Stimulated activated CD4-positive, alpha-beta T cell treated with anti-CD3 and anti-CD28 coated beads, Interleukin-2, amount 100 ng/mL, for 24 hours (primary cell): ENCODE measurements around the gene C4orf46.

ENCODE experiments used
- DNase-seq, 2 donors: peaks; one replicate each; pipeline ENCODE4 v3.0.0-alpha.2; 2020

Gene C4orf46

DNA sequence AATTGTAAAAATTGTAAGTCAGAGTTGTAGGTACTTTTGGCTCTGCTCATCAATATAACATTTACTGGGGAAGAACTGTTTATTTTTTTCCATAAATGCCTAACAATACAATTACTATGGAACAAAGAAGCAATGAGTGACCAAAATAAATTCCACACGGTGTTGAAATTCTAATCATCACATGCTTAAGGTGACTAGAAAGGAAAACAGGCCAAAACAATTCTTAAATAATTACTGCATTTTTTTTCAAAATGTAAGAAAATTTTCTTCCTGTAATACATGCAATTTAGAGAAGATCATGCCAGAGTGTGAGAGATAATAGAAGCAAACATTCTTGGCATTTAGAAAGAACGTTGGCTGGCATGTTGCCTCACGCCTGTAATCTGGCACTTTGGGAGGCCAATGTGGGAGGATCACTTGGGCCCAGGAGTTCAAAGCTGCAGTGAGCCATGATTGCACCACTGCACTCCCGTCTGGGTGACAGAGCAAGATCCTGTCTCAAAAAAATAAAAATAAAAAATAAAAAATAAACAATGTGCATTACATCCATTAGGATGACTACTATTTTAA, 22.5 kb downstream of the C4orf46 start:
- no peak for DNase-seq

DNA sequence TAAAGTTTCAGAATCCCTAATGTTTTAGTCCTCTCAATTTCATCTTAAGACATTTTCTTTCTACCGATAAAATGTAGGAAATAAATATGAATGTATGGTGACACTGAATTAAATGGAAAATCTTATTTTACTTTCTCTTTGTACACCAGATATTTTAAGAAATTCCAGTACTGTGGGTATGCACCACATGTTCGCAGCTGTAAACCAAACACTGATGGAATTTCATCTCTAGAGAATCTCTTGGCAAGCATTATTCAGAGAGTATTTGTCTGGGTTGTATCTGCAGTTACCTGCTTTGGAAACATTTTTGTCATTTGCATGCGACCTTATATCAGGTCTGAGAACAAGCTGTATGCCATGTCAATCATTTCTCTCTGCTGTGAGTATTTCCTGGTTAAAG, 26.9 kb downstream of the C4orf46 start:
- no peak for DNase-seq

DNA sequence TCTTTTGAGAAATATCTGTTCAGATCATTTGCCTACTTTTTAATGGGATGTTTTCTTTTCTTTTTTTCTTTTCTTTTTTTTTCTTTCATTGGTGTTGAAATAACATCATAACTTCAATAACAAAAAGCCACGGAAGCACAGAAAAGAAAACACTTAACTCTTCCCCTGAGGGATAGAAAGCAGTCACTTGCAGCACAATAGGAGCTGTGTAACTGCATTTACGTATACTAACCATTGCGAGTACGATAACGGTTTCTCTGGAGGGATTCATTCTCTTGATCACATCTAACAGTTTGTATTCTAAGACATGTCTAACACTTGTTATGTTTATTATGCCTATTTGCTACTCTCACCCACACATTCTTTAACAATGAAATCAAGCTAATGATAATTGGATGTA, 27.3 kb downstream of the C4orf46 start:
- DNase-seq: no peak

DNA sequence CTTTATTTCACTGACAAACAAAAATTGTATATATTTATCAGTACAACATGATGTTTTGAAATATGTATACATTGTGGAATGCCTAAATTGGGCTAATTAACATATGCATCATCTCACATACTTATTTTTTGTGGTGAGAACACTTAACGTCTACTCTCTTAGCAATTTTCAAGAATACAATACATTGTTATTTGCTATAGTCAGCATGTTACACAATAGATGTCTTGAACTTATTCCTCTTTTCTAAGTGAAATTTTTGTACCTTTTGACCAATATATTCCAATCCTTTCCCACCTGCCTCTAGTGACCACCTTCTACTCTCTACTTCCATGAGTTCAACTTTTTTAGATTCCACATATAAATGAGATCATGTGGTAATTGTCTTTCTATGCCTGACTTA, 35.1 kb downstream of the C4orf46 start:
- DNase-seq: no peak

DNA sequence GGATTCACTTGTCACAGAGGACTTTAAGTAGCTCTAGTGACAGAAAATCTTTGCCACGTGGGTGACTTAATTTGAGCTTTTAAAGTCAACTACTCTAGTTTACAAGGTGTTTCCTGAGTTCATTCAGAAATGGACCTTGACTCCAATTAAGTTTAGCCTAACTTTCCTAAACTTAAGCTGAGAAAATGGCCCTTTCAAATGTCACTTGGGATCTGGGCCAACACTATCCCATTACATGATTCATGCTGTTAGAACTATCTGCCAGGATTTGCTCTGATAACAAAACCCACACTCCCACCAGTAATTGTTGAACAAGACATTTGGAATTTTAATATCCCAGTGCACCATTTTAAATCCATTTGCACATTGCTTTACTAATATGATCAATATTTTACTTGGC, 40.8 kb downstream of the C4orf46 start:
- DNase-seq: no peak

DNA sequence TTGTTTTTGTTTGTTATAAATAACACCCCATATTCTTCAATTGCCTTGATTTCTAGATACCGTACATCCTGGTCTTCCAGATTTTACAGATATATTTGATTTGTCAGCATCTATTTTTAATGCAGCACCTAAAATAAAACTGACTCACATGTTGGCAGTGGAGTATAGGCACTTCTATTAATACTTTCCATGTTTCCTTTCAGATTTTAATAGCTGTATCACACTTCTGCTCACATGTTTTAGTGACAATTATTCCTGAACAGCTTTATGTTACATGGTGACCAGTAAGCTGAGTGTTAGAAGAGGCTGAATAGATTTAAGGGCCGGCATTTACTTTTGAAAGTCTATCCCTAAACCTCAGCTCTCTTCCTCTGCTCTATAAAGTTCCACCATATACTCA, 46.1 kb downstream of the C4orf46 start:
- no peak for DNase-seq

DNA sequence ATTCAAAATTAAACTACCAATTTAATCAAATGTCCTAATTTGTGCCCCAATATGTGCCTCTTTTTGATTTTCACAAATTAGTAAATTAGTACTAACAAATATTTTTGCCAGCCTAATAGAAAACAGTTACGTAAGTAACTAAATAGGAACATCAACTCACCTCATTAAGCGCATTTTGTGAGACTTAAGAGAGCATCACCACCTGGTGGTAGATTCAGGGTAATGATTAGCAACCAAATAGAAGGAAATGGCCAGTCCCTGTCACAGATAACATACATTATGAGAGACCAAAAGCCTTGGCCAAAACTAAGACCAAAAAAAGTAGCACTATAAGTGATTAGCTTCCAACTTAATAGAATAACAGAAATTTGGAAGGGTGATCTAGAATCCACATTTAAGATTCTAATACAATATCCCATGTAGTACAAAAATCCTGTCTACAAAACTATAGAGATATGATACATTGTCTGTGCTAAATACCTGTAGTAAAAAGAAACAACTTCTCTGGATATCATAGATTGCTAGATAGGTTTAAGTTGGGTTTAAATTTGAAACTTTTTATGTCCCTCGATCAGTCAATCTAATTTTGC, 46.7 kb downstream of the C4orf46 start:
- no peak for DNase-seq

DNA sequence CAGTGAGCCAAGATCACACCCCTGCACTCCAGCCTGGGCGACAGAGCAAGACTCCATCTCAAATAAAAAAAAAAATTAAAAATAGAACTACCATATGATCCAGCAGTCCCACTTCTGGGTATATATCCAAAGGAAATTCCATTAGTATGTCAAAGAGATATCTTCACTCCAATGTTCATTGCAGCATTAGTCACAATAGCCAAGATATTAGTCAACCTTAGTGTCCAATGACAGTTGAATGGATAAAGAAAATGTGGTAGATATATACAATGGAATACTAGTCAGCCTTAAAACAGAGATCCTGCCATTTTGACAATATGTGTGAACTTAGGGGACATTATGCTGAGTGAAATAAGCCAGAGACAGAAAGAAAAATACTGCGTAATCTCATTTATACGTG, 49.4 kb downstream of the C4orf46 start:
- DNase-seq: no peak

DNA sequence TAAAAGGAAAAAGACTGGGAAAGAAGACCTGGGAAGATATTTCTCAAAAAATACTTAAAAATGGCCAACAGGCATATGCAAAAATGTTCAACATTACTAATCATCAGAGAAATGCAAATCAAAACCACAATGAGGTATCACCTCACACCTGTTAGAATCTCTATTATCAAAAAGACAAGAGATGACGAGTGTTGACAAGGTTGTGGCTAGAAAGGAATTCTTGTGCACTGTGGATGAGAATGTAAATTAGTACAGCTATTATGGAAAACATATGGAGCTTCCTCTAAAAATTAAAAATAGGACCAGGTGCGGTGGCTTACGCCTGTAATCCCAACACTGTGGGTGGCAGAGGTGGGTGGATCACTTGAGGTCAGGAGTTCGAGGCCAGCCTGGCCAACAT, 50.0 kb downstream of the C4orf46 start:
- no peak for DNase-seq

DNA sequence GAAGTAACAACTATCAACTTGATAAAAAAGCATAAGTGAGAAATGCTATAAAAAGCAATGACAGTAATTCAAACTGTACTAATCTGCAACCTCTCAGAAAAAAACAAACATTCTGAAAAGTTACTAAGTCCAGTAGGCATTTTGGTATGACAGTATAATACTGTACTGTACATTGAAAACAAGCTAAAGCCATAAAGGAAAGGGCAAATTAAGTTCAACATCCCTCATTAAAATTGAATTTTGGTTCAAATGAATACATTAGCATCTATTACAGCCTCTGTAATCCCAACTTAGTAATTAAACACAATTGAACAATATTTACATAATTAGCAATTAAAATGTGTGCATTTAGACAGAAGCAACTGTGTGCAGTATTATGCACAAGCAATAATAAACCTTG, 53.7 kb downstream of the C4orf46 start:
- DNase-seq: no peak
